H1 (cell line): Measurements from ENCODE around the gene LCE5A. TPM values are rescaled to one million over a fixed set of nuclear protein-coding genes. Genes with fewer than 3 reads are reported as not detected.
"Not testable (repeated sequence)": the region's sequence is repeated elsewhere in the genome, so short reads cannot be mapped to it uniquely, and the experiment has no call there.

ENCODE experiments used
- CTCF ChIA-PET: fragments of 300-600 bp; sonication (Branson Sonifier 250); formaldehyde crosslinking; loops from one replicate; lab custom pipeline; 2021; ENCODE audit not compliant: partially characterized antibody; lab: Charles Lee
- POLR2A ChIA-PET: fragments of 300-600 bp; sonication (Branson Sonifier 250); formaldehyde crosslinking; loops from one replicate; lab custom pipeline; 2021; ENCODE audit warnings: inconsistent platforms; ENCODE audit not compliant: partially characterized antibody; lab: Charles Lee
- DNase-seq, 2 experiments: peaks; one replicate each; pipeline versions ENCODE4 v3.0.0 to v3.0.0-alpha.2; 2010 to 2022; ENCODE audit warnings: low spot score in 2 of 2, low read depth in 1 of 2, mixed read lengths in 1 of 2
- FAIRE-seq: peaks from 2 replicates; lab custom pipeline; 2011; peaks lifted over from hg19 to GRCh38; lab: Jason Lieb, UNC
- H2AFZ ChIP-seq: 2 replicates; pipeline ENCODE4 v1.8.1; 2012; ENCODE audit warnings: low read length, inconsistent platforms
- H2AK5ac ChIP-seq: 2 replicates; pipeline ENCODE4 v1.6.1; 2013; ENCODE audit warnings: low read depth, low read length
- H2BK120ac ChIP-seq: replicated peaks from 2 replicates; pipeline ENCODE3; 2013; ENCODE audit warnings: low read depth, low read length, inconsistent platforms
- H2BK12ac ChIP-seq: 2 replicates; pipeline ENCODE4 v1.6.1; 2013; ENCODE audit warnings: low read depth, low read length
- H2BK15ac ChIP-seq: 2 replicates; pipeline ENCODE4 v1.6.1; 2013; ENCODE audit warnings: low read length
- H2BK20ac ChIP-seq: 2 replicates; pipeline ENCODE4 v1.6.1; 2013; ENCODE audit warnings: low read length
- H2BK5ac ChIP-seq: 2 replicates; pipeline ENCODE4 v1.6.1; 2013; ENCODE audit warnings: low read depth, low read length
- H3K14ac ChIP-seq: 2 replicates; pipeline ENCODE4 v1.6.1; 2013; ENCODE audit warnings: inconsistent platforms; ENCODE audit not compliant: insufficient read length
- H3K18ac ChIP-seq: 2 replicates; pipeline ENCODE4 v1.6.1; 2013; ENCODE audit warnings: low read length; ENCODE audit errors: extremely low read depth
- H3K23ac ChIP-seq: 2 replicates; pipeline ENCODE4 v1.6.1; 2013; ENCODE audit warnings: inconsistent platforms; ENCODE audit not compliant: insufficient read length
- H3K23me2 ChIP-seq: 2 replicates; pipeline ENCODE4 v1.6.1; 2013; ENCODE audit warnings: low read depth, low read length
- H3K27ac ChIP-seq: 2 replicates; pipeline ENCODE4 v1.6.1; 2011; ENCODE audit warnings: low read depth, low read length, inconsistent platforms
- H3K27me3 ChIP-seq, 4 experiments: replicated peaks in 1 of 4; 1 replicate in 1 of 4; 2 replicates in 3 of 4; pipeline versions ENCODE4 v1.6.1 to v1.8.1; 2011 to 2013; ENCODE audit warnings: low read length in 3 of 4, mild to moderate bottlenecking in 3 of 4, inconsistent platforms in 2 of 4, mixed read lengths in 2 of 4, moderate library complexity in 1 of 4; ENCODE audit not compliant: control insufficient read depth in 3 of 4, insufficient read depth in 3 of 4; ENCODE audit errors: extremely low read depth in 1 of 4
- H3K36me3 ChIP-seq, 4 experiments: 2 replicates each; pipeline versions ENCODE4 v1.6.1 to v1.8.1; 2011 to 2013; ENCODE audit warnings: mild to moderate bottlenecking in 4 of 4, low read length in 3 of 4, moderate library complexity in 2 of 4, control low read depth in 1 of 4, inconsistent platforms in 1 of 4; ENCODE audit not compliant: insufficient read depth in 4 of 4, control insufficient read depth in 2 of 4
- H3K4ac ChIP-seq: replicated peaks from 2 replicates; pipeline ENCODE3; 2013; ENCODE audit warnings: low read length, low read depth, mixed read lengths, inconsistent platforms; ENCODE audit not compliant: insufficient read length
- H3K4me1 ChIP-seq, 4 experiments: replicated peaks in 1 of 4; 1 replicate in 1 of 4; 2 replicates in 3 of 4; pipeline versions ENCODE4 v1.6.1 to v1.8.1; 2011 to 2013; ENCODE audit warnings: low read length in 3 of 4, inconsistent platforms in 2 of 4, mixed read lengths in 1 of 4; ENCODE audit not compliant: insufficient read depth in 4 of 4, control insufficient read depth in 3 of 4
- H3K4me2 ChIP-seq, 2 experiments: 2 replicates each; pipeline versions ENCODE4 v1.6.1 to v1.8.1; 2011 to 2013; ENCODE audit warnings: low read depth in 2 of 2, low read length in 2 of 2, control low read depth in 1 of 2, inconsistent platforms in 1 of 2, mild to moderate bottlenecking in 1 of 2; ENCODE audit not compliant: insufficient read depth in 1 of 2
- H3K4me3 ChIP-seq, 4 experiments: fragments of 200-600, 300-600 bp in 1 of 4; sonication (generic), shearing (Covaris generic), sonication (Bioruptor Twin) in 1 of 4; 2 replicates each; pipeline versions ENCODE4 v1.5.1 to v1.8.1; 2011 to 2016; ENCODE audit warnings: low read length in 4 of 4, low read depth in 3 of 4, control low read depth in 2 of 4, inconsistent platforms in 2 of 4, mild to moderate bottlenecking in 2 of 4, mixed read lengths in 1 of 4, moderate library complexity in 1 of 4; ENCODE audit not compliant: insufficient read depth in 2 of 4; ENCODE audit errors: extremely low read depth in 1 of 4
- H3K56ac ChIP-seq: replicated peaks from 2 replicates; pipeline ENCODE3; 2013; ENCODE audit warnings: low read depth, mild to moderate bottlenecking, mixed read lengths, low read length, inconsistent platforms; ENCODE audit not compliant: insufficient read length
- H3K79me1 ChIP-seq: 2 replicates; pipeline ENCODE4 v1.6.1; 2013; ENCODE audit warnings: low read depth, low read length, control low read depth
- H3K79me2 ChIP-seq, 2 experiments: 2 replicates each; pipeline versions ENCODE4 v1.6.1 to v1.8.1; 2012 to 2013; ENCODE audit warnings: low read length in 2 of 2, mild to moderate bottlenecking in 2 of 2, inconsistent platforms in 1 of 2; ENCODE audit not compliant: insufficient read depth in 2 of 2, control insufficient read depth in 1 of 2
- H3K9ac ChIP-seq, 4 experiments: replicated peaks in 1 of 4; 1 replicate in 1 of 4; 2 replicates in 3 of 4; pipeline versions ENCODE4 v1.6.1 to v1.8.1; 2011 to 2013; ENCODE audit warnings: low read depth in 3 of 4, low read length in 3 of 4, control low read depth in 2 of 4, mild to moderate bottlenecking in 2 of 4, moderate library complexity in 2 of 4, inconsistent platforms in 1 of 4; ENCODE audit errors: extremely low read depth in 1 of 4
- H3K9me3 ChIP-seq, 2 experiments: 2 replicates each; pipeline versions ENCODE4 v1.6.1 to v1.8.1; 2012 to 2013; ENCODE audit warnings: mild to moderate bottlenecking in 2 of 2, moderate library complexity in 2 of 2, control low read depth in 1 of 2, inconsistent platforms in 1 of 2, low read depth in 1 of 2, low read length in 1 of 2, mixed read lengths in 1 of 2; ENCODE audit not compliant: insufficient read depth in 2 of 2
- H4K20me1 ChIP-seq, 2 experiments: replicated peaks in 1 of 2; 2 replicates each; pipeline versions ENCODE3 to v1.8.1; 2011 to 2013; ENCODE audit warnings: inconsistent platforms in 2 of 2, low read length in 2 of 2, mild to moderate bottlenecking in 1 of 2; ENCODE audit not compliant: insufficient read depth in 2 of 2, control insufficient read depth in 1 of 2
- H4K5ac ChIP-seq: 2 replicates; pipeline ENCODE4 v1.6.1; 2013; ENCODE audit warnings: low read length, low read depth, mixed read lengths, inconsistent platforms; ENCODE audit not compliant: insufficient read length
- H4K8ac ChIP-seq: 2 replicates; pipeline ENCODE4 v1.8.0; 2013; ENCODE audit warnings: mild to moderate bottlenecking, moderate library complexity, low read length, inconsistent platforms; ENCODE audit not compliant: insufficient read depth; ENCODE audit errors: extremely low read depth
- H4K91ac ChIP-seq: replicated peaks from 2 replicates; pipeline ENCODE3; 2013; ENCODE audit warnings: low read length, mixed read lengths, inconsistent platforms; ENCODE audit not compliant: insufficient read length
- polyA plus RNA-seq, 7 experiments: library from polyadenylated mRNA; depleted of rRNA in 3 of 7; stranded (reverse) in 5 of 7; unstranded in 2 of 7; fragments of >200 nt in 5 of 7; fragments of 200-250 nt in 2 of 7; gene quantifications; 1 replicate in 5 of 7; 2 replicates in 1 of 7; 4 replicates in 1 of 7; pipeline versions ENCODE4 v1.2.1 to v1.2.3, GENCODE V29; 2011 to 2013; ENCODE audit warnings: missing spikeins in 2 of 7, mixed read lengths in 2 of 7
- total RNA-seq: library from RNA; stranded (reverse); fragmentation: NEBNext Ultra II Directional; extraction: Animal tissue kit (Norgen Biotek cat#: 25700); gene quantifications from 2 replicates; pipeline ENCODE4 v1.2.1, GENCODE V29; 2021

The LCE5A gene
- total and polyA plus RNA-seq, 2 of the 8 experiments (the other 6 are each of a cell fraction or from before 2014, with no cell fraction given): not detected

DNA sequence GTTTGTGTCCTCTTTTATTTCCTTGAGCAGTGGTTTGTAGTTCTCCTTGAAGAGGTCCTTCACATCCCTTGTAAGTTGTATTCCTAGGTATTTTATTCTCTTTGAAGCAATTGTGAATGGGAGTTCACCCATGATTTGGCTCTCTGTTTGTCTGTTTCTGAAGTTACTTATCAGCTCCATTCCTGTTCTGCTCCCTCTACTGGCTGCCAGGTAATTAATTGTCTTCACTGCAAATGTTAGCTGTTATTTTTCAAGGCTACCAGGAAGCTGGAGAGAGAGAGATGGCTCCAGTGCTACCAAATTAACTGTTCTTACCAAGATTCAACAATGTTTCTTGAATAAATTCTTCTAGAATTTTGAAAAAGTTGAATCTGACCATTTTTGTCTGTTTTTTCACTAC lies 19.1 kb upstream of the LCE5A start:
- H4K20me1 ChIP-seq, H3K56ac ChIP-seq, H4K8ac ChIP-seq, DNase-seq, H2AK5ac ChIP-seq, H3K27ac ChIP-seq, H3K9ac ChIP-seq, H3K14ac ChIP-seq, H3K4me1 ChIP-seq, H2BK12ac ChIP-seq, H4K5ac ChIP-seq, H3K4me3 ChIP-seq, FAIRE-seq, H2BK5ac ChIP-seq, H3K23me2 ChIP-seq, H3K36me3 ChIP-seq, POLR2A ChIA-PET, H4K91ac ChIP-seq, H3K23ac ChIP-seq, H3K79me2 ChIP-seq, CTCF ChIA-PET, H3K18ac ChIP-seq, H3K79me1 ChIP-seq, H3K4ac ChIP-seq, H2BK15ac ChIP-seq, H3K27me3 ChIP-seq, H2BK120ac ChIP-seq, H3K4me2 ChIP-seq, H2AFZ ChIP-seq, H2BK20ac ChIP-seq: not testable (repeated sequence)
- peaks cover 27 to 57% of the 10 kb centered on the region in 2 experiments for H3K9me3 ChIP-seq
